HG03095 (cell line): ENCODE data around the gene CD82.
"Not testable (repeated sequence)": the region's sequence is repeated elsewhere in the genome, so short reads cannot be mapped to it uniquely, and the experiment has no call there.

Source experiments
- ATAC-seq: cut with Tn5 transposase; IDR thresholded peaks from one replicate; pipeline ENCODE4 v1.9.1; 2021; ENCODE audit warnings: moderate library complexity; ENCODE audit not compliant: unreplicated experiment

CD82 gene

GRCh38 chr11:44658506-44658850, 93.0 kb downstream of the CD82 start:
- no peak for ATAC-seq

DNA sequence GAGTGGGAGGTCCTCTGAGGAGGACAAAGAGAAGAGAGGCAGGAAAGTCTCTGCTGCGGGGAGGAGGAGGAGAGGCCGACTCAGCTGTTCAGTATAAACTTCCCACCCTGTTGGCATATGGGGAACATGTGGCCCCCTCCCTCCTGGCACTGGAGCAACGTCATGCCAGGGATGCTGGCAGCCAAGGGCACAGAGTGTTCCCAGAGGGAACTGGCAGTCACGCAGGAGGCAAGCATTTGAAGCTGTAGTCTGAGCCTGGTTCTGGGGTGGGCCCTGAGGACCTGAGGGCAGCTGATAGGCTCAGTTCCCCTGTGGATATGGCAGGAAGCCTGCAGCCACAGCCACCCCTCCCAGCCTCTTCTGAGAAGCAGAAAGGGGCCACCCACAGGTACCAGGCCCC, 94.2 kb downstream of the CD82 start:
- no peak for ATAC-seq

GRCh38 chr11:44660535-44660934, 95.1 kb downstream of the CD82 start:
- ATAC-seq = not testable (repeated sequence)

DNA sequence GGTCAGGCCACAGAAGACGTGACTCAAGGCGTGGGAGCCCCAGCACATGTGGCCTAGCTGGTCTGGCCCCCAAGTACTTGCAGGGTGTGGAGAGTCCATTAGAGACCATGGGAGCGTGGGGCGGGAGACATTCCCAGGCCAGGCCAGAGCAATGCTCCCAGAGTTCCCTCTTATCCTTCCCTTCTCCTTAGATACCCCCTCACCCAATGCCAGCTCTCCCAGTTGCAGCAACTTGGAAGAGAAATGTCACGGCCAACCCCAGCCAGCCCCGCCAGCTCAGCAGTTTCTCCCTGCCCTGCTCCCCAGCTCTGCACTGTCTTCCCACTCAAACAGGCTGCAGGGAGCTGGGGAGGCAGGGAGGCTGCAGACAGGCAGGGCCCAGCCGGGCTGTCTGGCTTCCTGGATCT, 95.9 kb downstream of the CD82 start:
- ATAC-seq = no peak
